Ovary (tissue), 3 donors: ENCODE results near the gene NR4A2.

Experiments used
- CTCF ChIP-seq, 3 donors: fragments of 450-650 bp in 2 of 3; fragments of 200-600 bp in 1 of 3; IDR thresholded peaks; one replicate each; pipeline versions ENCODE4 v1.5.1 to v1.8.0; 2016 to 2022; ENCODE audit warnings: antibody characterized with exemption in 3 of 3, mild to moderate bottlenecking in 1 of 3
- EP300 ChIP-seq: sonication (generic); formaldehyde crosslinking; IDR thresholded peaks from one replicate; pipeline ENCODE4 v1.6.1; 2017; ENCODE audit warnings: antibody characterized with exemption
- POLR2A ChIP-seq: fragments of 450-650 bp; IDR thresholded peaks from one replicate; pipeline ENCODE4 v1.6.1; 2017; ENCODE audit warnings: antibody characterized with exemption, mild to moderate bottlenecking, moderate library complexity
- donor health status: DM: no; HTN: no; CAD: no.

GRCh38 chr2:156334496-156335478 lies 2.3 kb upstream of the NR4A2 start:
- TF ChIP-seq CTCF (IDR thresholded peaks at IDR 0.05): peak in 1 of 3 donors; percentile 19
- TF ChIP-seq POLR2A: peak; percentile 85
- peak; percentile 55 for TF ChIP-seq EP300
